ENCODE measurements around the gene RTEL1. TPM values are rescaled to one million over a fixed set of nuclear protein-coding genes. Genes with fewer than 3 reads are reported as not detected.

Gene RTEL1
- total and polyA plus RNA-seq, 2 donors (not counting 1 experiment from before 2014, with no cell fraction given): 15.1 to 32.6 TPM

- TF ChIP-seq CTCF (IDR thresholded peaks at IDR 0.05) (no peak), EZH2 (IDR thresholded peaks at IDR 0.05; ENCODE audit: borderline replicate concordance, insufficient read depth, low read depth, low read length, poor library complexity, severe bottlenecking) (no peak)
- intact Hi-C loops (cut with micrococcal nuclease): loop anchor here (1.0 kb wide), 1 partner anchor 12 kb away; the partner anchor contains the start of gene GMEB2
- Mint-ChIP-seq H3K27me3 (no peaks in the 10 kb centered on the region), H3K27ac (peak overlapping the region; percentile 100), H3K9me3 (ENCODE audit: insufficient read depth) (peaks cover 2% of the 10 kb centered on the region), H3K4me1 (peaks cover 47% of the 10 kb centered on the region), H3K4me3 (peak overlapping the region; percentile 94)
- Histone ChIP-seq H3K27me3 (replicated peaks in 1 of 4; ENCODE audit: control extremely low read depth in 1 of 4, control insufficient read depth in 3 of 4, insufficient read depth in 4 of 4, low read length in 3 of 4) (no peaks in the 10 kb centered on the region), H3K4me1 (ENCODE audit: control insufficient read depth in 2 of 2, insufficient read depth in 2 of 2, low read length in 2 of 2) (peaks cover 48 to 68% of the 10 kb centered on the region in 2 donors), H3K9ac (ENCODE audit: low read length) (peak overlapping the region; percentile 98), H3K4me2 (replicated peaks; ENCODE audit: low read depth, low read length, poor library complexity, severe bottlenecking) (peak overlapping the region; percentile 90), H3K27ac (ENCODE audit: low read length in 2 of 2) (peak overlapping the region; percentile 80 to 82), H2AFZ (ENCODE audit: insufficient read depth, low read depth, low read length, poor library complexity, severe bottlenecking) (peak overlapping the region; percentile 54), H3K36me3 (replicated peaks in 1 of 2; ENCODE audit: control extremely low read depth in 1 of 2, control insufficient read depth in 1 of 2, extremely low read depth in 1 of 2, insufficient read depth in 2 of 2, low read length in 1 of 2) (no peaks in the 10 kb centered on the region), H3K79me2 (ENCODE audit: control insufficient read depth, insufficient read depth, low read length) (peaks cover 17% of the 10 kb centered on the region), H3K9me3 (ENCODE audit: control extremely low read depth in 1 of 3, control insufficient read depth in 2 of 3, insufficient read depth in 1 of 3, low read length in 2 of 3) (peaks cover 0 to 3% (median 0%) of the 10 kb centered on the region in 3 donors), H4K20me1 (ENCODE audit: control insufficient read depth, insufficient read depth, low read length, poor library complexity, severe bottlenecking) (no peaks in the 10 kb centered on the region), H3K4me3 (ENCODE audit: control extremely low read depth in 1 of 5, extremely low read depth in 1 of 5, insufficient read depth in 1 of 5, low read depth in 2 of 5, low read length in 4 of 5) (peak overlapping the region; percentile 13 to 97 (median 84))
- ATAC-seq (ENCODE audit: low read depth) (peak; percentile 44), DNase-seq (peak; percentile 74)
- 24% methylated on average over 5 of the region's 15 CpGs for WGBS (ENCODE audit: insufficient coverage)
- POLR2A ChIA-PET: interaction anchor here (0.9 to 4.0 kb wide), 5 partner anchors 9 to 97 kb away, joined by 3 to 31 read pairs (median 19); partner anchors contain the start of genes GMEB2, LIME1 and RTEL1
- CTCF ChIA-PET: interaction anchor here (1.0 to 2.2 kb wide), 2 partner anchors 19 to 101 kb away, joined by 3 to 8 read pairs; partner anchors contain the start of gene RTEL1
Measured at GRCh38 chr20:63639093-63639975, 18.8 kb upstream of the RTEL1 start.
